ENCODE results near the gene ARL2.
A peak's percentile ranks its signal among the peaks of the same experiment; 100 is the strongest.
"Not testable (repeated sequence)": the region's sequence is repeated elsewhere in the genome, so short reads cannot be mapped to it uniquely, and the experiment has no call there.

Gene ARL2

DNA sequence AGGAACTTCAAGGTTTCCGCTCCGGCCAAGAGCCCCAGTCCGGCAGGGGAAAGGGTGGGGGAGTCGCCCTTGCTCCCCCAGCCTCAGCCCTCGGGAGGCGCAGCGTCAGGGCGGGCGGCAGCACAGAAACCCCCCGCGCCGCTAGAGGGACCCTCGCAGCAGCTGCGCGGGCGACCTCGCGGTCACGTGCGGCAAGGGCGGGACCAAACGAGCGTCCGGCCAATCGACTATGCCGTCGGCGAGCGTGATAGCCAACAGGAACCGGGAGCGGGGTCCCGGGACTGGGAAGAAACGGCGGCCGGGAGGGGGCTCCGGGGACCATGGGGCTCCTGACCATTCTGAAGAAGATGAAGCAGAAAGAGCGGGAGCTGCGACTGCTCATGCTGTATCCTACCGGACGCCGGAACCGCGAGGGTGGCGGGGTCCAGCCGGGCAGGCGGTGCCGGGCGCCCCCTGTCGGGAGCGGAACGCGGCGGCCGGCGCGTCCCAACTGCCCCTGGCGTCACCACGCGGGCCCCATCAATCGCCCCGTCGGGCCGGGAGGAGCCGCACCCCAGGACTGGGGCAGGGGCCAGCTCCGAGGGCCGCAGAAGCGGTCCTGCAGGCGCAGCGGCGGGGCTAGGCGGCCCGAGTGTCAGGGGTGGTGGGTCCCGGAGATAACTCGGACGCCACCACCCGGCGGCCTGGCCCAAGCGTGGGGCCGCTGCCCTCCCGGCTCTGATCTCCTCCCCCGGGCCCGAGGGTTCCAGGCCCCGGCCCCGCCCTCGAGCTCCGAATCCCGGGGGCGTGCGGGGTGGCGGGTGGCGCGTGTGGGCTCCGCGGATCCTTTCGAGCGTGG lies at the start of gene ARL2:
Gene ARL2, plus strand, starts transcription at position 273 of the 838 bp plus-strand sequence. Its CDS starts 48 bp downstream, at position 321.
- peak; percentile 75 for DNase-seq

DNA sequence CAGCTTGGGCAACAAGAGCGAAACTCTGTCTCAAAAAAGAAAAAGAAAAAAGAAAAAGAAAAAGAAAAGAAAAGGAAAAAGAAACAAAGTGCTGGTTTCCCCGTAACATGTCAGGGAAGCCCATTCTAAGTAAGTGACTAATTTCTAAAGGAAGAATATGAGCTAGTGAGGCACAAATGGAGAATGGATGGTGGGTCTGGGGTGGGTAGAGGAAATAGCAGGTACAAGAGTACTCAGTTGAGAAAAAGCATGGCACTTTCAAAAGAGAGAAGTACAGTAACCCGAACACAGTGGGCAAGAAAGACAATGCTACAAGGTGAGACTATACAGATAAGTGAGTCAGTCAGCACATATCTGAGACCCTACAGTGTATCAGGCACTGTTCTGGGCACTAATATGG lies 46.6 kb upstream of the ARL2 start:
- DNase-seq: no peak

DNA sequence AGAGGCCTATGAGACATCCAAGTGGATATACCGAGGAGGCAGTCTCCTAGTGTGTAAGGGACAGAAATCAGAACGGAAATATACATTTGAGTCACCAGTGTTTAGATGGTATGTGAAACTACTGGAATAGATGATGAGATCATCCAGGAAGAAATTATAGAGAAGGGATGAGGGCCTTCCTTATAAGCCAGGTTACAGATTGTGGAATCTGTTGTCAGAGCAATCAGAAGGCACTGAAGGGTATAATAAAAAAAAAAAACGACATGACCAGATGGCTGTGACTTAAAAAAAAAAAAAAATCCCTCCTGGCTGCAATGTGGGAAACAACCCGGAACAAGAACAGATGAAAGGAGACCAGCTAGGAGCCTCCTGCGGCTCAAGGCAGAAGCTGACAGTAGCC lies 44.8 kb upstream of the ARL2 start:
- no peak for DNase-seq

DNA sequence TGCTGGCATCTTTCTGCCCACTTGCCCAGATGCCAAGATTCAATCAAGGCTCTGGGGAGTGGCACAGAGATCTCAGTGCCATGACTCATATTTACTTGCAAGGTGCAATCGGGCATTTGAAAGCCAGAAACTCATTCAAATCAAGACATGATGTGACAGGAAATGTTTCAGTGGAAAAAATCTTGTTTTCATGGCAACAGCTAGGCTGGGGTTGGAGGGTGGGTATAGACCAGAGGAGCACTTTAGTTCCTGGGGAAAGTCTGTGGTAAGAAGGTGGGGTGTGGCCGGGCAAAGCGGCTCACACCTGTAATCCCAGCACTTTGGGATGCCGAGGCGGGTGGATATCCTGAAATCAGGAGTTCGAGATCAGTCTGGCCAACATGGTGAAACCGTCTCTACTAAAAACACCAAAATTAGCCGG lies 43.2 kb upstream of the ARL2 start:
- DNase-seq: no peak

DNA sequence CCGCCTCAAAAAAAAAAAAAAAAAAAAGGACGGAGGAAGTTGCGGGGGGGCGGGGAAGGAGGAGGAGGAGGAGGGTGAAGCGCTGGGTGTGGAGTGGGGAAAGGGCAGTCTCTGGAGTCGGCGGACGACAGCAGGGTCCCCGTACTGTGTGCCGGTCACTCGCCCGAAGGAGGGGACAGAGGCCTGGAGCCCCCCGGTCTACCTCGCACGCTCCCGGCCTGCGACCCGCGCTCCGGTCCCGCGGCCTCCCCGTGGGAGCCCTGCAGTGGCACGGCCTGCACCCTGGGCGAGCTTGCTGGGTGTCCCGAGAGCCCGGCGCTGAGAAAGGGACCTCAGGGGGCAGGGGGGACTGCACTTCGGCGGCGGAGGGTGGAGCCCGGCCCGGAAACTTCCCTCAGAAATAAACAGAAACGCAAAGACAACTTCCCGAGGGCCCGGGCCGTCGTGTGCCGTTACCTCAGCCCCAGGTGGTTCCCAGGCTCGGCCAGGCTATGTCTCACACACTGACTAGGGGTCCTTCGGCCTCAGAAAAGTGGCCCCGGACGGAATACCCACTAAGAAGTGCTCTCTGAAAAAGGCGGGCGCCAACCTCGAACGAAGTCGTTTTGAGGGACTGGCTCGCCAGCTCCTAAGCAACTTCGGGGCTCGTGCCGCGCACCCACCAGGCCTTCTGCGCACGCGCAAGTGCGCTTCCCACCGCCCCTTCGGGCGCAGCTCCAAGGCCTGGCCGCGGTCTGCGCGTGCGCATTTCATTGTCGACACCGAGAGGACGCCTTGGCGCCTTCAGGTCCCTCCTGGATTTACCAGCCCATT lies 42.3 kb upstream of the ARL2 start, which contains the start of gene MAJIN:
Gene MAJIN, minus strand, starts transcription at position 688 of the 813 bp plus-strand sequence. CDS start 12,703 bp downstream, outside the sequence.
- no peak for DNase-seq

DNA sequence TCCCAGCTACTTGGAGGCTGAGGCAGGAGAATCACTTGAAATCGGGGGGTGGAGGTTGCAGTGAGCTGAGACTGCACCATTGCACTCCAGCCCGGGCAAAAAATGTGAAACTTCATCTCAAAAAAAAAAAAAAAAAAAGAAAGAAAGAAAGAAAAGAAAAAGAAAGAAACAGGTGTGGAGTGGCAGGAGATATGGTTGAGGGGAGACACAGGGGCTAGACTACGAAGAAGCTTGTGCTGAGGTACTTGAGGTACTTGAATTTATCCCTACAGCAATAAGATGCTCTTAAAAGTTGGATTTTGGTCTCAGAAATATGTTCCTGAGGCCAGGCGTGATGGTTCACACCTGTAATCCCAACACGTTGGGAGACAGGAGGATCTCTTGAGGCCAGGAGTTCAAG lies 39.8 kb upstream of the ARL2 start:
- no peak for DNase-seq

DNA sequence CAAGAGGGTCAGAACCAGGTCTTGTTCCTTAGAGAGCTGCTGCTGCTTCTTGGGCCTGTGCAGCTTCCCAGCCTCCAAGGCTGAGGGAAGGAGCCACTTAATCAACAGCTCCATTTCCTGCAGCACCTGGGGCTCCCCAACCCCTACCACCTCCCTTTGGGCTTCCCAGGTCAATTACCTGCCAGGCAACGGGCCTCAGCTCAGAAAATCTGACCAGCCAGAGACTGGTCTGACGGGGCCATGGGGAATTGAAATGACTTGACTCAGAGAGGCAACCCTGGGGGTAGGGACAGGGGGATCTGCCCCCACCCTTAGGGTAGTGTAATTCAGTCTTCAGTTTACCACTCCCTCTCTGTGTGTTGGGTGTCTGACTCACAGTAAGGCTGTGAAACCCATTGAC lies 37.3 kb upstream of the ARL2 start:
- DNase-seq: no peak

DNA sequence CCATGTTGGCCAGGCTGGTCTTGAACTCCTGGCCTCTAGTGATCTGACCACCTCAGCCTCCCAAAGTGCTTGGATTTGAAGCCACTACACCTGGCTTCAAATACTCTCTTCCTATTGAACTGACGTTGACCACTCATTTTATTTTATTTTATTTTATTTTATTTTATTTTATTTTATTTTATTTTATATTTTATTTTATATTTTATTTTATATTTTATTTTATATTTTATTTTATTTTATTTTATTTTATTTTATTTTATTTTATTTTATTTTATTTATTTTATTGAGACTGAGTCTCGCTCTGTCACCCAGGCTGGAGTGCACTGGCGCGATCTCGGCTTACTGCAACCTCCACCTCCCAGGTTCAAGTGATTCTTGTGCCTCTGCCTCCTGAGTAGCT lies 30.6 kb upstream of the ARL2 start:
- DNase-seq: not testable (repeated sequence)

DNA sequence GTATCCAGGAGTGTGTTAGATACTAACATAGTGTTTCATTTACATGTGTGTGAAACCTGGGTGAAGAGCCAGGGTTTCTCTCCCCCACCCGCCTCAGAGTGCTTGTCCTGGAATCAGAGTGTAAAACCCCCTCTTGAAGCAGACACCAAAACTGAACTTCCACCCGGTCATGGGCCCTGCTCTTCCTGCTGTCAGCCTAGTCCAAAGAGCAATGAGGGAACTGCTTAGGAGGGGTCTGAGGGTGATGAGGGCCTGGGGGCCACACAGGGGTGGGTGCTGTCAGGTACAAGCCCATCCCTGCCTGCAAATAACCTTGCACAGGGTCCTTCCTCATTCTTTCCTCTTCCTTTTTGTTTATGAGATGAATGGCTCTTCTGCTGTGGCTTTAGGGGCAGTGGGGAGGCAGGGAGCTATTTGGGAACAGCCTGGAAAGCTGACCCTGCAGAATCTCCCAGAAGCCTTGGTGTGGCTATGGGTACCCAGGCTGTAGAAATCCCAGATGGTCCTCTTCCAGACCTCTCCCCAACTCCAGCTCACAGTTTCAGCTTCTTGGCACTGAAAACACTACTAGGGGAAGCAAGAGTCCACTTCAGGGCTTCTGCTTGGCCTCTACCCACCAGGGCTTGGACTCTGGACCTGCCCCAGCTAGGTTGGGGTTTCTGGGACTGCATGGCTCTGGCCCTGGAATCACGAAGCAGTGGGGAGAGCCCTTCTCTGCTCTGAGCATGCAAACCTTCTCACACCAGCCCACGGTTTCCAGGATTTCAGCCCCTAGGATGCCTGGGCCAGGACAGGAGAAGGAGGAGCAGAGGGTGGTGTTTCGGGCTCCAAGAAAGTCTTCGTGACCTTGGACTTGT lies 25.7 kb upstream of the ARL2 start:
- no peak for DNase-seq

DNA sequence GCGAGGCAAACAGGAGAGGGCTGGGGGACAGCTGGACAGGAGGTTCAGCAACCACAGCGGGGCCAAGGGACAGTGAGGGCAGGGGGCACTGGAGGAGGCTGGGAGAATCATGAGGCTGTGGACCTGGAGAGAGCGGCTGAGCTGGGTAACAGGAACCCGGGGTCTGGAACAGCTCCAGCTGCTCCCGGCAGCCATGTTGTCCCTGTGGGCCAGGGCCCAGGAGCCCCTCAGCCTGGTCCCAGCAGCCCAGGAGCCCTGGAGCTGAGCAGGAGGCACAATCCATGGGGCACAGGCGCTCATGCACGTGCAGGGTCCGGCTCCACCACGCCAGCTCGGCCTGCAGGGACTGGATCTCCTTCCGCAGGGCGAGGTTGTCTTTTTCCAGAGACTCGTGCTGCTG lies 24.5 kb upstream of the ARL2 start:
- no peak for DNase-seq

DNA sequence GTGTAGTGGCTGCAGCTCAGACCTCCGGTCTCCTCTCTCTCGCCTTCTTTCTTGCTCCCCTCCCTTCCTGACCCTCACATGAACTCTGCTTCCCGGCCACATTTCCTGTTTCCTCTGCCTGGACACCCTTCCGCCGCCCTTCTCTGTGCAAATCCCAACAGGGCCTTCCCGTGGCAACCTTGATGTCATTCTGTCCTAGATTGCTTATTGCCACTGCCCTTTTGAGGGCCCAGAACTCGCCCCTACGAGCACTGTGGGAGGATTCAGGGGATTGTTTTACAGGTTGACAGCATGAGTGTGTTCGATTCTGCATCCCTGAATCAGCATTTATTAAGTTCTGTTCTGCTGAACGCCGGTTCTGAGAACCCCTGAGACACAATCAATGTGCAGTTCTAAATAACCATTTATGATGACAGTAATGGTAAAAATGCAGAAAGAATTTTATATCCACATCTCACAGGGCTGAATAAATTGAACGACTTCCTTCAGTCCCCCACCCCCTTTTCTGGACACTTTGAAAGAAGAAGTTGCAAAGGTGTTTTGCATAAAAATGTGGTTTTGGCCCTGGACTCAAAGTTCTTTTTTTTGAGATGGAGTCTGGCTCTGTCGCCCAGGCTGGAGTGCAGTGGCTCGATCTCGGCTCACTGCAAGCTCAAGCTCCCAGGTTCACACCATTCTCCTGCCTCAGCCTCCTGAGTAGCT lies 23.6 kb upstream of the ARL2 start:
- DNase-seq: no peak

DNA sequence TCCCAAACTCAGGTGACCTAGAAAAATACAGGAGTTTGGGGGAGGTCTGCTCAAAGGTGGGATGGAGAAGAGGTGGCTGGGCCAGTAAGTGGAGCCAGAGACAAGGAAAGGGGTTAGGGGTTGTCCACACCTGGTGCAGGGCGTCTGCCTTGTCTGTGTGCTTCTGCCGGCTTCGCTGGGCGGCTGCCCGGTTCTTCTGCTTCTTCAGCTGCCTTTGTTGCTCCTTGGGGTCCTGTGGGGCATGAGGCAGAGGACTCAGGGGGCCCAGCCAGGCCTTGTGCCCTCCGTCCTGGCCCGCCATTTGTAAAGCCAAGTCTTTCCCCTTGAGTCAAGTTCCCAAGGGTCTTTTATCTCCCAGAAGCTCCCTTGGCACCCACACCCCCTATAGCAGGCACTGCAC lies 19.6 kb upstream of the ARL2 start:
- no peak for DNase-seq

DNA sequence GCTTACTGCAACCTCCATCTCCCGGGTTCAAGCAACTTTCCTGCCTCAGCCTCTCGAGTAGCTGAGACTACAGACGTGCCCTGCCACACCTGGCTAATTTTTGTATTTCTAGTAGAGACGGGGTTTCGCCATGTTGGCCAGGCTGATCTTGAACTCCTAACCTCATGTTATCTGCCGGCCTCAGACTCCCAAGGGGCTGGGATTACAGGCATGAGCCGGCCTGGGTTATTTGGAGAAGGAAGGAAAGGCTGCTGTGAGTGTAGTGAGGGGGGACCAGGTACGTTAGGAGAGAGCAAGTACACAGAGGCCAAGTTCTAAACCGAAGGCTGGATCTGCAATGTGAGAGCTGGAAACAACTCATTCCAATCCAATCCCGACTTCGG lies 17.6 kb upstream of the ARL2 start:
- DNase-seq: no peak

DNA sequence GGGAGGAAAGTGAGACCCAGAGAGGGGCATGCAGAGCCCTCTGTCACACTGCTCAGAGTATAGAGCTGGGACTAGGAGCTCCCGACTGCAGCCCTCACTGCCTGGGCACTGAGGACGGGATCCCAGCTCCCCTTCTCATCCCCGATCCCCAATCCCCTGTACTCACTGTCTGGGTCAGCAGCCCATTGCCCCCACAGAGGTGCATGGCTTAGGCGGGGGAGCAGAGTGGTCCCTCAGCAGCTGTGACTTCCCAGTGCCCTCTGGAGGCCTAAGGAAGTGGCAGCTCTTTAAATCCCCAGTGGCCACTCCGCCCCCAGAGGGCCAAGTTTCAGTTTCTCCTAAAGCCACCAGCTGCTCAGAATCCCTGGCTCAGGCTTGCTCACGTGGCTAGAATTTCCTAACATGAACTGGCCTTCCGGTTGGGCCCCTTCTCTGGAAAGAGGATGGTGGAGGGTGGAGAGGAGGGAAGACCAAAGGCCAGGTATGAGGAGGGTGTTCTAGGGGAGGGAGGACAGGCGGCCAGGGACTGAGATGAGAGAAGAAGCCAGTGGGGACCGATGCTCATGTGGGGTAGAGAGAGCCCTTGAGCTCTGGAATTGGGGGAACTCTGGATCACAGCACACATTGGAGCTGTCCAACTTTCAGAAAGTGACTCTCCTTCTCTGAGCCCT lies 17.1 kb upstream of the ARL2 start, which contains the start of gene BATF2:
Gene BATF2, minus strand, starts transcription at position 262 of the 671 bp plus-strand sequence. Its CDS starts 57 bp downstream, at position 205.
- DNase-seq: peak; percentile 49

DNA sequence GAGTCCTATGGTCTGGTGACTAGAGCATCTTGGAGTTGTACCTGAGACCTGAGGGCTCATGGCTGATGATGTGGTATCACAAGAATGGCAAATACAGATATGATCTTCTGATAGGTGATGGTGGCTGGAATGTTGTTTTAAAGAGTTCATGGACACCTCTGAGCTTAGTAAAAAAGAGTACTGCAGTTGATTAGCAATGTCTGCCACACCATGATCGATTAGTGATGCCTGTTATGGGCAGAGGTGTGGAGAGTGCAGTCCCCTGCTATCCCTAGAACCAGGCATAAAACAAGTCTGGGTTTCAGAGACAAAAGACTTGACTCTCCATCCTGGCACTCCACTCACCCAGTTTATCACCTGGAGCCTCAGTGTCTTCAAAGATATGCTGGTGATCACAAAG lies 15.8 kb upstream of the ARL2 start:
- no peak for DNase-seq

DNA sequence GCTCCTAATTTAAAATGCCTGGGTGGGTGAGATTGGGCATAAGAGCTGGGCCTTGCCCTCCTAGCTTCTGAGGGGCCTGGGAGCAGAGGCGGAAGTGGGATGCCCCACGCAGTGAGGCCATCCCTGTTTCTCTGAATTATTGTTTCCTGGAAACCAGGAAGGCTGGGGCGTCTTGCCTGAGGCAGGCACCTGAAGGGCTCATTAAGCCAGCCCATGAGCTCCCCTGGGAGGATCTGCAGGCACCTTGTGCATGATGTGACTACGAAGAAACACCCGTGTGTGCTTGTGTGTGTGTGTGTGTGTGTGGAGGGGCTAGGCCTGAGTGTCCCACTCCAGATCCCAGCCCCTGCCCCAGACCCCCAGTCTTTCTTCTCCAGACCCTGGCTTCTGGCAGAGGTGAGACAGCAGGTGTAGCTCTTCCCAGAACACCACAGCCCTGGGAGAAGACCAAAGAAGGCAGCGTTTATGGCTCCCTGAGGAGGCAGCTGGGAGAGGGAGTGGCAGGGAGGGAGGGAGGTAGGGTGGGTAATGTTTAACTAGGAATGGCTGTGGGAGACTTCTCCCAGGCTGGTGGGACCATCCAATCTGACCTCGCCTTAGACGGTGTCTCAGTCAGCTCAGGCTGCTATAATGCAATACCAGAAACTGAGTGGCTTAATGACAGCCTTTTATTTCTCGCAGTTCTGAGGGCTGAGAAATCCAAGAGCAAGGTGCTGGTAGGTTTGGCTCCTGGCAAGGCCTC lies 15.1 kb upstream of the ARL2 start:
- peak; percentile 19 for DNase-seq

DNA sequence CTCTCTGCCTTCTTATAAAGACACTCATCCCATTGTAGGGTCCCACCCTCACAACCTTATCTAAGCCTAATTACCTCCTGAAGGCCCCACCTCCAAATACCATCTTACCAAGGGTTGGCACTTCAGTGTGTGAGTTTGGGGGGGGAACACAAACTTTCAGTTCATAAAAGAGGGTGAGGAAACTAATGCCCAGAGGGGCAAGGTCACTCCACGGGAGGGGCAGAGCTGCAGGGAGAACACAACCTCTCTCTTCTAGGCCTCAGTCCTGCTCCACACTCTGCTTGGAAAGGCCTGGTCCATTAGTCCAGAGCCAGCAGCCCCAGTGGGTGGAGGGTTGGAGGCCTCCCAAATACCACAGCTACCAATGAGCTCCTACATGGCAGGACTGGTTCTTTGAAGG lies 14.5 kb upstream of the ARL2 start:
- DNase-seq: no peak

DNA sequence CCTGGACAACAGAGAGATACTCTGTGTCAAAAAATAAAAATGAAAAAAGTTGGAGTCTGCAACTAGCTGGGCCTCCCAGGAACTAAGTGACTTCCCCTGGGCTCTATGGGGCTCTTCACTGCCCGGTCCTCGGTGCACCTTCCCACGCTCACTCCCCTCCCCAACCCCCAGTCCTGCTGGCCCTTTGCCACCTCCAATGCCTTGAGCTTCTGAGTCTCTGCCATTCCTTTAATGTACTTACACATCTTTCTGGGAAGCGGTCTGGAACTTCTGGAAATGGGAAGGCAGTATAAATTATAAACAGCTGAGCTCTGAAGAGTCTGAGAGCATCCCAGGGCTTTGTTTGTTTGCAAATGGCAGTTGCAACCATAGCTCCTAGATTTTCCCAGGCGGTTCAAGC lies 11.3 kb upstream of the ARL2 start:
- no peak for DNase-seq

DNA sequence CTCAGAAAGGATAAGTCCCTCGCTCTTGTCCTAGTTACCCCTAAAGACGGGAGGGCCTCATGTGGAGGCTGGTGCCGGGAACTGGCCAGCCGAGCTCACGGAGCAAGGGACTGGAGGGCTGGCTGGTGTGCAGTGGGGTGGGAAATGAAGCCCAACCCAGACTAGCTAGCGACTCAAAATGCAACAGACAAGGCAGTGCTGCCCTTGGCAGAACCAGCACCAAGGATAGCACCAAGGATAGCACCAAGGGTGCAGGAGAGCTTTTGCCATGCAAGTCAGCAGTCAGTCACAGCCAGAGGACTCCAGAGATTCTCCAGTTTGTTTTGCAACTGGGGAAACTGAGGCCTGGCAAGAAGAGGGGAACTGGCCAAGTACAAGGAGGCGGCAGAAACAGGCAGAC lies 10.7 kb upstream of the ARL2 start:
- no peak for DNase-seq

DNA sequence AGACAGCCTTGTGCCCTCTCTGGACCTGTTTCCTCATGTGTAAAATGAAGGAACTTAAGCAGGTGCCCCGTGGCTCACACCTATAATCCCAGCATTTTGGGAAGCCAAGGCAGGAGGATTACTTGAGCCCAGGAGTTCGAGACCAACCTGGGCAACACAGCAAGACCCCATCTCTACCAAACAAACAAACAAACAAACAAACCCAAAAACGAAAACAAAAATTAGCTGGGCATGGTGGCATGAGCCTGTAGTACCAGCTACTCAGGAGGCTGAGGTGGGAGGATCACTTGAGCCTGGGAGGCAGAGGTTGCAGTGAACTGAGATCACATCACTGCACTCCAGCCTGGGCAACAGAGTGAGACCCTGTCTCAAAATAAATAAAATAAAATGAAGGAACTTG lies 10.0 kb upstream of the ARL2 start:
- not testable (repeated sequence) for DNase-seq

DNA sequence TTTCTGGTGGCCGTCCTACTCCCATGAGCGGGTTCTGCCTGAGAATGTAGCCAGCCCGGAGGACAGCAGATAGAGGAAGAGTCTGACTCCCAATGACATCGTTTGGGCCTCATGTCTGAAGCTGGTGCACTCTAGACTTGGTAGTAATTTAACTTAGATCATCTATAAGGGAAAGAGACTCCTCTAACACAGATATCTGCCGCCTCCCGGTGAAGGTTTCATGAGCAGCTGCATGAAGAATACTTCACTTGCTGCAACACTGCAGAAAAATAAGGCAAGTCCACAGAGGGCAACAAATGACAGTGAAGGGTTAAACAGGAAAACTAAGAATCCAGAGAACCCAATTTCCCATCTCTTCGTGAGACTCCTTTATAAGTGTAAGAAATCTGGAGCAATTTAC lies 5.9 kb upstream of the ARL2 start:
- no peak for DNase-seq

All from NCI-H2107 (cell line).